Sciatic nerve (tissue), 2 donors: ENCODE results near the gene RRBP1. TPM values are rescaled to one million over a fixed set of nuclear protein-coding genes. Genes with fewer than 3 reads are reported as not detected.
"Not testable (repeated sequence)": the region's sequence is repeated elsewhere in the genome, so short reads cannot be mapped to it uniquely, and the experiment has no call there.

Source experiments
- ATAC-seq: fragments of 200-7000 bp; cut with Tn5 transposase; one replicate; pipeline ENCODE4 v1.9.1; 2020; ENCODE audit warnings: mild to moderate bottlenecking, moderate library complexity
- DNase-seq: peaks from one replicate; pipeline ENCODE4 v3.0.0-alpha.2; 2020; ENCODE audit warnings: low spot score
- intact Hi-C: fragments of 100-400 bp; cut with DNase I; formaldehyde crosslinking; loops from one replicate; pipeline ENCODE4 v1.14.2; 2022
- total RNA-seq: library from RNA; stranded (reverse); fragmentation: NEBNext Ultra II Directional; extraction: Animal tissue kit (Norgen Biotek cat#: 25700); gene quantifications from one replicate; pipeline ENCODE4 v1.2.1, GENCODE V29; 2021
- donor health status: DM: no; HTN: no; CAD: no.
- donor health status: DM: no; HTN: no; CAD: no.

RRBP1 gene
- total RNA-seq, 1 donor from 2014 or later, result 163 TPM

- no peak for DNase-seq
- ATAC-seq, result no peak
- intact Hi-C loops, result no loop called here
Observed at GRCh38 chr20:17709361-17710293, 27.6 kb upstream of the RRBP1 start.

DNA sequence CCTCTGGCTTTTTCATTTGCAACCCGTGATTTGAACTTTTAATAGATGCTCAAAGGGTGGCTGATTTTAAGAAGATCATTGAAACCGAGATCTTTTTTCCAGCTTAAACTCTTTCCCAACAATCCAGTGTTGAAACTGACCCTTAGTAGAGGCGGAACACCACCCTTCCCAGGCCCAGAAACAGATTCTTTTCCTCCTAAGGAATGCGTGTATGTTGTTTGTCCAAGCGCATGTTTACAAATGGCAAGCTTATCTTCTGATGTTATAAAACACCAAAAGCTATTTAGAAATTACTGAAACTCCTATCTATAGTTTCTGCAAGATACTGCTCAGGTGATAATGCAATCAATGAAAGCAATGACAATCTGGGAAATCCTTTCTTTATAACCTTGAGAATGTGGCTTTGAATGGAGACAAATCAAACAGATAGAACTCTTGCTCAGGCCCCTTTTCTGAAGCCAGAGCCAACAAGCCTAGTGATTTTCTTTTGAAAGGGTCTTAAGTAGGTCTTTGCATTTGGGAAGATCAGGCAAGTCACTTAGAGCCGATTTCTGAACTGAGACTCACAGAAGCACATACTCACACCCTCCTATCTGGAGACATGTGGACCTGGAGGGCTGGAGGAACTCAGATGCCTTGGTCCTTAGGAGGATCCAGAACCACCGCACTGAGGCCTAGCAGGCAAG is 26.8 kb upstream of the RRBP1 start:
- intact Hi-C loops, result no loop called here
- ATAC-seq (no peak), DNase-seq (no peak)

DNA sequence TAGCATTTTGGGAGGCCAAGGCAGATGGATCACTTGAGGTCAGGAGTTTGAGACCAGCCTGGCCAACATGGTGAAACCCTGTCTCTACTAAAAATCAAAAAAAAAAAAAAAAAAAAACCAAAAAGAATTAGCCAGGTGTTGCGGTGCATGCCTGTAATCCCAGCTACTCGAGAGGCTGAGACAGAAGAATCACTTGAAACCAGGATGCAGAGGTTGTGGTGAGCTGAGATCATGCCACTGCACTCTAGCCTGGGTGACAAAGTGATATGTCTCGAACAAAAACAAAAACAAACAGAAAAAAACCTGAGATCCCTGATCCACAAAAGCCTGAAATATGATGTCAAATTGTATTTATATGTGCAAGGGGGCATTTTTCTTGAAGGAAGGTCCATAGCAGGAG is 25.9 kb upstream of the RRBP1 start:
- ATAC-seq, intact Hi-C loops, DNase-seq: not testable (repeated sequence)

DNA sequence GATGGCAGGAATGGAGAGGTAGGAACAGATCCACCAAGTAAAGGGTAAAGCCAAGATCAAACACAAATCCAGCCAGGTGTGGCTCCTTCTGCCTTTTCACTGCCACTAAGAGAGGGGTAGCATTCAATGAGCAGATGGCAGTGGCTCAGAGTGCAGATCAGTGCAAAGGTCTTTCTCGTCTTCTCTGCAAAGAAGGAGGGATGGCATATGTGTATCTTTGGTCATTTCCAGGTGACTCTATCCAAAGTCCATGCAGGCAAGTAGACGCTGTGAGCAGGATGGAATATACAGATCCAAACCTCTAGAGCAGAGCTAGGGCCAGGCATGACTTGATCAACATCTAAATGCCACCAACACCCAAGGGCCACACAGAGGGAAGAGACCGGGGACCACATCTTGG is 24.6 kb upstream of the RRBP1 start:
- intact Hi-C loops, result no loop called here
- ATAC-seq (no peak), DNase-seq (no peak)

DNA sequence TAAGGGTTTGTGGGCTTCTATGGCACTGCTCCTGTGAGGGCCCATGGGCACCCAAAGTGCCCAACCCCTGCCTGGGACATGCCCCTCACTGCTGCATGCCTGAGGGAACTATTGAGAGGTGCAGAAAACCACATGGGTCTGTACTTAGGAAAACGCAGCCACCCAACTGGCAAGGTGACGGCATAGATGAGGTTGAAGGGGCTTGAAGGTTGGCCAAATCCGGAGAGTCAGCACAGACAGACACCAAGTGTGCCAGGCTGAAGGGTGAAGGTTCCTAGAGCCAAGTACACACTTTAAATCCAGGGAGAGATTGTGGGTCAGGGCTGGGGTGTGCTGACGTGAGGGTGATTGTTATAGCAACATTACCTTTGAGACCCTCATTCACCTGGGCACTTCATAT is 23.9 kb upstream of the RRBP1 start:
- intact Hi-C loops, result no loop called here
- ATAC-seq, result no peak

DNA sequence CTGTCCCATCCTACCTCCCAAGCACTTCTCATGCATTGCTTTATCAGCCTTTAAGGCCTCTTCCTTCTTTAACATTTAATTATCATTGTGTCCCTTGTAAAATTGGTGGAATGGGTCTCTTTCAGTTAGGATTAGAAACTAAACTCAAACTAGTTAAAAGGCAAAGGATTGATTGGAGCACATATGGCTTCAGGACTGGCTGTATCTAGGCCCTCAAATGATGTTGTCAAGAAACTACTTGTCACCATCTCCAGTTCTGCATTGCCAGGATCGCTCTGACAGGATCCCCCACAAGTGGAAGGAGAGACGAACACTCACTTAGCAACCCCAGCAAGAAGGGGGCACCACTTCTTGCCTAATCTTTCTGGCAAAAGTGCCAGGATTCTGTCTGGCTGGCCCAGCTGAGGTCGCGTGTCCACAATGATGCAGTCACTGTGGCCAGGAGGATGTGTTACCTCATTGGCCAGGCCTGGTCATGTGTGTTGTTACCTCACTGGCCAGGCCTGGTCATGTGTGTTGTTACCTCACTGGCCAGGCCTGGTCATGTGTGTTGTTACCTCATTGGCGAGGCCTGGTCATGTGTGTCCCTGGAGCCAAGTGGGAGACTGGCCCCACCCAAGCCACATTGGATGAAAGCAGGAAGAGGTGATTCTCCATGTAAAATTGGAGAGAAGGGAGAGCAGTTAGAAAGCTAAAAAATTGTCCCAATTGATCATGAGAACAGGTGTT is 22.7 kb upstream of the RRBP1 start:
- ATAC-seq (no peak), DNase-seq (no peak)
- intact Hi-C loops, result no loop called here

More for the DNA sequence above, 23.9 kb upstream of the RRBP1 start:
- no peak for DNase-seq

DNA sequence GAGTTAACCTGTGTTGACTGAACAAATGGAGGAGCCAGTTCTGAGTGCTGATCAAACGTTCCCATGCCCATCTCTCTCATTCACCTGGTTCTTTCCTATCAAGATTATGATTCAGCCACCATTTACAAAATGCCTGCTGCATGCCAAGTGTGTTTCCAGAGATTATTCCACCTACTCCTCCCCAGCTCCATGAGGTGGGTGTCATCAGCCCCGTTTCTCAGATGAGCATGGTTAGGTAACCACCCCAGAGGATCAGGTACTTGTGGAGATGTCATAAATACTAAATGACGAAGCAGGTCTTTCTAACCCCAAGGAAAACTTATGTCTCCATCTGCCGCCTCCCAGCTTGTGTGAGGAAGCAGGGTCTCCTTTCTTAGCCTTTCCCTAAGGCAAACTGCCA is 19.8 kb upstream of the RRBP1 start:
- intact Hi-C loops, result no loop called here
- DNase-seq, result no peak
- ATAC-seq, result no peak

DNA sequence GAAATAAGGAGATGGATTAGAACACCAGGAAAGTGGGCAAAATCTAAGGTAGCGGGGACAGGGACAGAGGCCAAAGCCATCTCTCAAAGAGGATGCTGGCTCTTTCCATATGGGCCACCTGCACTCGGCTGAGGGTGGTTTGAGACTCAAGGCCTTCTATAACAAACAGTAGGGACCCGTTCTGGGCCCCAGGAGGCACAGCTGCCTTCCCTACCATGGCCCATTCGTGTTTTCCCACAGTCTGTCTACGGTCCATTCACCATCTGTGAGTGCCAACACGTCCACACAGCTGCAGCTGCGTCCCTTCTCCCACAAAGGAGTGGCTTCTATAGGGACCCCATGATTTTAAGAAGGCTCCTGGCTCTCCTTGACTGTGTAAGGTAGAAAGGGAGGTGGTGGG is 18.6 kb upstream of the RRBP1 start:
- ATAC-seq (no peak), DNase-seq (no peak)
- intact Hi-C loops, result no loop called here

DNA sequence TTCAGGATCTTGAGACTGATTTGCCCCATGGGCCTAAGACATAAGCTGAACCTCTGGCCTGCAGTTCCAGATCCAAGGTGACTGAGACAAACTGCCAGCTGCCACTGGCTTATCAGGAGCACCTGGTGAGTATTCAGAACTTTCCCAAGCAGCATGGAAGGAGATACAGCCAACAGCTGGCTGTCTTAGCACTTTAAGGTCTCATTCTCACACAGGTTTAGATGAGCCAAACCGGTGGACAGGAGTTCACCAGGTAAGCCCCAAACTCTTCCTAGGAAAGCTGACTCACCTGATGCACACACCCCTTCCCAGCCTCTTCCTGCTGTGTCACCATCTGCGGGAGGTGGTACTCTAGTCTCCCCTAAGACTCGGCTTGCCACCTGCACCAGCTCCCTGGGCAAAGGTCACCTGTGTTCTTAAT is 17.9 kb upstream of the RRBP1 start, which contains the start of gene BANF2:
Gene BANF2 (plus strand): TSS at position 36 of the 421 bp plus-strand sequence. CDS start 25,060 bp downstream, outside the sequence.
- DNase-seq (no peak), ATAC-seq (no peak)
- intact Hi-C loops, result no loop called here

- DNase-seq (no peak), ATAC-seq (no peak)
Observed at GRCh38 chr20:17698384-17698783, 16.3 kb upstream of the RRBP1 start.

GRCh38 chr20:17697171-17697570 is 15.1 kb upstream of the RRBP1 start:
- ATAC-seq (no peak), DNase-seq (no peak)
- intact Hi-C loops, result no loop called here

More at GRCh38 chr20:17698384-17698783, 16.3 kb upstream of the RRBP1 start:
- intact Hi-C loops, result no loop called here

DNA sequence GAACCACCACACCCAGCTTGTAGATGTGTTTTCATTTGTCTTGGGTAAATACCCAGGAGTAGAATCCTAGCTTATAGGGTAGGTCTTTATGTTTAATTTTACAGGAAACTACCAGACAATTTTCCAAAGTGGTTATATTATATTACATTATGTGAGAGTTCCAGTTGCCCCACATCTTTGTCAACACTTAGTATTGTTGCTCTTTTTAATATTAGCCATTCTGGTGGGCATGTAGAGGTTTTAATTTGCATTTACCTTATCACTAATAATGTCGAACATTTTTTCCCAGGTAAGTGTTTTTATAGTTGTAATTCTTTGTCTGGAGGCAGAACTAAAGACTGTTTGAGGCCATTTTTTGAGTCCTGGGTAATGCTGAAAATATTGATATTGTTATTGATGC is 14.2 kb upstream of the RRBP1 start:
- ATAC-seq (no peak), DNase-seq (no peak)
- intact Hi-C loops, result no loop called here

DNA sequence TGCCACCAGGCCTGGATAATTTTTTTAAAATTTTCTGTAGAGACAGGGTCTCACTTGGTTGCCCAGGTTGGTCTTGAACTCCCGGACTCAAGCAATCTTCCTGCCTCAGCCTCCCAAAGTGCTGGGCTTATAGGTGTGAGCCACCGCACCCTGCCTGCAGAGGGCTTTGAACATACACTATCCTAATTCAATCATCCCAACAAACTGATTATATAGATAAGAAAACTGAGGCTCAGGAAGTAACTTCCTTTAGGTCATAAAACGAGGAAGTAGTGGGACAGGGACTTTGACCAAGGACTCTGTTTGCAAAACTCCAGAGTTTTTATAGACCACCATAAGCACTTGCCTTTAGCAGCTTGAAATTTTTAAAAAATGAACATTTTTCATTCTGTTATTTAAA is 12.7 kb upstream of the RRBP1 start:
- intact Hi-C loops, result no loop called here
- DNase-seq, result no peak
- no peak for ATAC-seq

- intact Hi-C loops, result no loop called here
- ATAC-seq, result no peak
- DNase-seq, result no peak
Observed at GRCh38 chr20:17693444-17694001, 11.5 kb upstream of the RRBP1 start.

DNA sequence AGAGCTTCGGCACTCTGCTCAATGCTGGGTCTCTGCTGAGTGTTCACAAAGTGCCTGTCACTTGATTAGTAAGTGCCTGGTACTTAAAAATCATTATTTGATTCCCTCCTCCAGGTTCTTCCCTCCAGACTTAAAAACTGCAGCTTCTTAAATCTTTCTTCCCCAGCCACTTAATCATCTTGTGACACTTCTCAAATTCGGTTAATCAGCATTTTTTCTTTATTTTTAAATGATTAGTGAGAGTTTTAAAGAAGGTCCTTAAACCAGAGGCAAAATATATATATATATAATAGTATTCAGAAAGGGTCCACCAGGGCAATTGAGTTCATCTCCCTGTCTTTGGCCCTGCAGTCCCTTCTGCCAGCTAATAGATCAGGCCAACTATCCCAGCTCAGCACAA is 9.7 kb upstream of the RRBP1 start:
- DNase-seq (no peak), ATAC-seq (no peak)
- intact Hi-C loops, result no loop called here

DNA sequence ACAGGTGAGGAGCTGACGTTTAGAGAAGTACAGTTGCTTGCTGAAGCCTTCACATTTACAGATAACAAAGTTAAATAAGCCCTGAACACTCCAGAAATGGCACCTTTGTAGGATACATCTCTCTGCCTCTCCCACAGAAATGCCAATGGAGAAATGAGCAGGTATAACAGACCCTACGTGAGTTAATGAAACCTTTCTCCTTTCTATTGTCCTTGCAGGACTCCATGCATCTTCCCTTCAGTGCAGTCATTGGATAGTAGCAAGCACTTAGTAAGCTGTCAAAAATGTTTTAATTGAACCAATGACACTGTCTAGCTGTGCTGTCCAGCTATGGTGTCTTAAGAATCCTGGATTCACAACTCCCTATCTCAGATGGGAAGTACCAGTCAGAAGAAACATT is 8.1 kb upstream of the RRBP1 start:
- ATAC-seq, result no peak
- intact Hi-C loops, result no loop called here
- DNase-seq, result no peak

DNA sequence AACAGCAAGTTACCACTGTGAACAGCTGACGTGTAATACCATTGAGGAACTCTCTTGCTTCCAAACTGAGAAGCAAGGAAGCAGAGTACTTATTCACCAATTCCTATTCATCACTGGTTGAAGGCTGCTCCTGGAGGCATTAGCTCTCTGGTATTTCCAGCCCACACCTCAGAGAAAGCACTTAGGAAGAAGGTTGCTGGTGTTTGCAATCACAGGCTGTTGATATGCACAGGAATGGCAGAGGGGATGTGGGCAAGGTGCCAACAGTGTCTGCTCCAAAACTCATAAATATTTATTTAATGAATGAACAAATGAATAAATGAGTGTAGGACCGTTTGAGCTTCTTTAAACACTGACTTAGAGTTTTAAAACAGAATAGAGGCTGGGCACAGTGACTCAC is 6.9 kb upstream of the RRBP1 start:
- DNase-seq, result no peak
- no peak for ATAC-seq
- intact Hi-C loops, result loop anchor here (10.0 kb wide), 1 partner anchor 206 kb away; no protein-coding TSS in a partner anchor

DNA sequence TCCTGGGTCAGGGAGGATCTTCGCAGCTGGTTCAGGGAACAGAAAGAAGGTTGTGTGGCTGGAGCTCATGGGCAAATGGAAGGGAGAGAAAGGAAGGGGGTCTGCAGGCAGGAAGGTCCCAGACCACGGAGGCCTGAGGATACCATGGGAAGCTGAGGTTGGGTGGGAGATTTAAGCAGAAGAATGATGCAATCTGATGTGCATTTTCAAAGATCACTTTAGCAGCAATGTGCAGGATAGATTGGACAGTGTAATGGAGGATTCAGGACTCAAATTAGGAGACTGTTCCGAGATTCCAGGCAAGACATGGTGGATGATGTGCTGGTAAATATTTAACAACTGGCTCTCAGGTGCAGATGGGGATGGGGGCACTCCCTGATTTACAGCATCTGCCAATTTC is 5.8 kb upstream of the RRBP1 start:
- ATAC-seq, result no peak
- no peak for DNase-seq
- intact Hi-C loops, result loop anchor here (10.0 kb wide), 1 partner anchor 207 kb away; no protein-coding TSS in a partner anchor

DNA sequence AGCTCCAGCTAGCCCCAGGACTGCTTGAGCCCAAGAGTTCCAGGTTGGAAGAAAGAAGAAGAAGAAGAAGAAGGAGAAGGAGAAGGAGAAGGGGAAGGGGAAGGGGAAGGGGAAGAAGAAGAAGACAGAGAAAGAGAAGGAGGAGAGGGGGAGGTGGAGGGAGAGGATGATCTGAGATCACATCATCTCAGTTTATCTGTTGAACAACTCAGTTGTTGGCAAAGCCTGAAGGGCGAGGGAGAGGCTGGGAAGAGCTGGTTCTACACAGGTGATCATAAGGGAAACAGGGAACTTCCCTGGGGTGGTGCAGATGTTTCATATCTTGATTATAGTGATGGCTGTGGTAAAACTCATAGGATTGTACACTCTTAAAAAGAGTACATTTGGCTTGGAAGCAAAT is 3.1 kb upstream of the RRBP1 start:
- intact Hi-C loops, result loop anchor here (10.0 kb wide), 1 partner anchor 210 kb away; no protein-coding TSS in a partner anchor
- ATAC-seq (no peak), DNase-seq (no peak)
